Osteocyte (in vitro differentiated cells): ENCODE data around the gene DNA2. TPM values are rescaled to one million over a fixed set of nuclear protein-coding genes. Genes with fewer than 3 reads are reported as not detected.

Source experiments
- DNase-seq: peaks from one replicate; pipeline ENCODE4 v3.0.0; 2021; ENCODE audit warnings: mixed read lengths; ENCODE audit not compliant: unreplicated experiment; ENCODE audit errors: extremely low spot score
- H3K27ac Mint-ChIP-seq: one replicate; pipeline ENCODE4 v1.8.0; 2021; ENCODE audit warnings: mild to moderate bottlenecking, mixed read lengths; ENCODE audit not compliant: unreplicated experiment
- H3K27me3 Mint-ChIP-seq: one replicate; pipeline ENCODE4 v1.8.0; 2021; ENCODE audit warnings: mixed read lengths; ENCODE audit not compliant: unreplicated experiment
- H3K36me3 Mint-ChIP-seq: one replicate; pipeline ENCODE4 v1.8.0; 2021; ENCODE audit warnings: mixed read lengths; ENCODE audit not compliant: unreplicated experiment
- H3K4me1 Mint-ChIP-seq: one replicate; pipeline ENCODE4 v1.8.0; 2021; ENCODE audit warnings: mixed read lengths; ENCODE audit not compliant: unreplicated experiment
- H3K4me3 Mint-ChIP-seq: one replicate; pipeline ENCODE4 v1.8.0; 2021; ENCODE audit warnings: mild to moderate bottlenecking, moderate library complexity, mixed read lengths; ENCODE audit not compliant: unreplicated experiment
- H3K9me3 Mint-ChIP-seq: one replicate; pipeline ENCODE4 v1.8.0; 2021; ENCODE audit warnings: mixed read lengths; ENCODE audit not compliant: unreplicated experiment
- CTCF ChIP-seq: fragments of 200-600 bp; sonication (generic); IDR thresholded peaks from 2 replicates; pipeline ENCODE4 v1.5.0; 2021; ENCODE audit warnings: antibody characterized with exemption, mild to moderate bottlenecking, moderate library complexity
- total RNA-seq: library from RNA; stranded (reverse); gene quantifications from 2 replicates; pipeline ENCODE4 v1.2.1, GENCODE V29; 2021

DNA2 gene
- total RNA-seq, 1 donor from 2014 or later = 6.0 TPM

GRCh38 chr10:68385740-68386139, 86.0 kb downstream of the DNA2 start:
- Mint-ChIP-seq H3K4me1 (no peaks in the 10 kb centered on the region), H3K27me3 (no peaks in the 10 kb centered on the region), H3K4me3 (no peak overlapping the region), H3K27ac (no peak overlapping the region), H3K36me3 (peaks cover 40% of the 10 kb centered on the region), H3K9me3 (no peaks in the 10 kb centered on the region)
- no peak for TF ChIP-seq CTCF
- DNase-seq = no peak

GRCh38 chr10:68371604-68372003, 100.2 kb downstream of the DNA2 start:
- no peak for TF ChIP-seq CTCF
- no peak for DNase-seq
- H3K9me3 Mint-ChIP-seq = peaks cover 8% of the 10 kb centered on the region
- H3K27ac Mint-ChIP-seq = no peak overlapping the region
- H3K27me3 Mint-ChIP-seq = no peaks in the 10 kb centered on the region
- no peak overlapping the region for H3K4me3 Mint-ChIP-seq
- peaks cover 47% of the 10 kb centered on the region for H3K36me3 Mint-ChIP-seq
- peaks cover 2% of the 10 kb centered on the region for H3K4me1 Mint-ChIP-seq

- no peak for DNase-seq
- H3K9me3 Mint-ChIP-seq = peaks cover 3% of the 10 kb centered on the region
Observed at GRCh38 chr10:68367121-68367520, 104.7 kb downstream of the DNA2 start.

GRCh38 chr10:68366600-68366999, 105.2 kb downstream of the DNA2 start:
- Mint-ChIP-seq H3K36me3 (peaks cover 39% of the 10 kb centered on the region), H3K27me3 (no peaks in the 10 kb centered on the region), H3K4me3 (no peak overlapping the region), H3K9me3 (peaks cover 3% of the 10 kb centered on the region), H3K27ac (no peak overlapping the region), H3K4me1 (no peaks in the 10 kb centered on the region)
- no peak for DNase-seq
- no peak for TF ChIP-seq CTCF

More at GRCh38 chr10:68367121-68367520, 104.7 kb downstream of the DNA2 start:
- Mint-ChIP-seq H3K4me1 (no peaks in the 10 kb centered on the region), H3K36me3 (peaks cover 40% of the 10 kb centered on the region), H3K27me3 (no peaks in the 10 kb centered on the region), H3K4me3 (no peak overlapping the region), H3K27ac (no peak overlapping the region)
- TF ChIP-seq CTCF = no peak

GRCh38 chr10:68365611-68366010, 106.2 kb downstream of the DNA2 start:
- Mint-ChIP-seq H3K9me3 (no peaks in the 10 kb centered on the region), H3K27ac (no peak overlapping the region)
- no peak for DNase-seq

More at GRCh38 chr10:68365611-68366010, 106.2 kb downstream of the DNA2 start:
- Mint-ChIP-seq H3K36me3 (peaks cover 38% of the 10 kb centered on the region), H3K4me3 (no peak overlapping the region), H3K27me3 (no peaks in the 10 kb centered on the region), H3K4me1 (no peaks in the 10 kb centered on the region)
- TF ChIP-seq CTCF = no peak
